K562 (cell line): ENCODE measurements around the gene HBB. TPM values are rescaled to one million over a fixed set of nuclear protein-coding genes. Genes with fewer than 3 reads are reported as not detected.
"Not testable (repeated sequence)": the region's sequence is repeated elsewhere in the genome, so short reads cannot be mapped to it uniquely, and the experiment has no call there.

Experiments used
- ATAC-seq: fragments of 200-7000 bp; cut with Tn5 transposase; 3 replicates; pipeline ENCODE4 v1.9.1; 2020; ENCODE audit warnings: moderate library complexity
- BruUV-seq: library from RNA; stranded (reverse); fragments of 400-500 nt; replicated peaks from 2 replicates; lab custom pipeline; 2021; lab: Mats Ljungman, UMichigan
- CTCF ChIA-PET: fragments of 300-600 bp; formaldehyde crosslinking; extraction: SDS; loops from one replicate; lab custom pipeline; 2021; ENCODE audit warnings: low intra/inter-chr PET ratio; lab: Yijun Ruan, JAX
- POLR2A ChIA-PET: fragments of 300-600, 350-650 bp; sonication (Branson Sonifier 250); formaldehyde crosslinking; extraction: SDS; loops from one replicate; lab custom pipeline; 2021; ENCODE audit warnings: antibody characterized with exemption, inconsistent platforms; lab: Yijun Ruan, JAX
- DNase-seq, 4 experiments: peaks; one replicate each; pipeline versions ENCODE4 v3.0.0 to v3.0.0-alpha.2; 2011 to 2018; ENCODE audit warnings: low spot score in 3 of 4, mixed read lengths in 3 of 4; ENCODE audit errors: extremely low read depth in 1 of 4
- FAIRE-seq: peaks from 2 replicates; lab custom pipeline; 2011; peaks lifted over from hg19 to GRCh38; lab: Jason Lieb, UNC
- H2AFZ ChIP-seq: 2 replicates; pipeline ENCODE4 v1.6.0; 2011; ENCODE audit warnings: low read depth, low read length, control low read depth, inconsistent platforms
- H3K27ac ChIP-seq: fragments of 200-600 bp; 3 replicates; pipeline ENCODE4 v1.8.0; 2011; ENCODE audit warnings: low read depth, mild to moderate bottlenecking, control low read depth, inconsistent platforms, low read length, moderate library complexity, mixed read lengths; ENCODE audit errors: extremely low read depth
- H3K27me3 ChIP-seq, 2 experiments: fragments of 300-600 bp in 1 of 2; 2 replicates in 1 of 2; 3 replicates in 1 of 2; pipeline versions ENCODE4 v1.6.0 to v1.8.0; 2011; ENCODE audit warnings: inconsistent platforms in 2 of 2, low read length in 2 of 2, mild to moderate bottlenecking in 1 of 2, mixed read lengths in 1 of 2, moderate library complexity in 1 of 2; ENCODE audit not compliant: control insufficient read depth in 2 of 2, insufficient read depth in 2 of 2
- H3K36me3 ChIP-seq: fragments of 300-600 bp; 3 replicates; pipeline ENCODE4 v1.8.0; 2011; ENCODE audit warnings: mild to moderate bottlenecking, low read length, inconsistent platforms; ENCODE audit not compliant: control insufficient read depth, insufficient read depth
- H3K4me1 ChIP-seq, 2 experiments: fragments of 200-600 bp in 1 of 2; replicated peaks in 1 of 2; 2 replicates in 1 of 2; 3 replicates in 1 of 2; pipeline versions ENCODE4 v1.5.1 to v1.8.0; 2011; ENCODE audit warnings: inconsistent platforms in 2 of 2, low read length in 2 of 2, mild to moderate bottlenecking in 1 of 2, mixed read lengths in 1 of 2, moderate library complexity in 1 of 2; ENCODE audit not compliant: control insufficient read depth in 2 of 2, insufficient read depth in 2 of 2
- H3K4me2 ChIP-seq: 2 replicates; pipeline ENCODE4 v1.6.1; 2011; ENCODE audit warnings: low read length, control low read depth, inconsistent platforms, mixed read lengths; ENCODE audit not compliant: insufficient read depth
- H3K4me3 ChIP-seq: fragments of 200-600 bp; sonication (generic), shearing (Covaris generic); 2 replicates; pipeline ENCODE4 v1.5.1; 2016; ENCODE audit warnings: control low read depth, inconsistent platforms
- H3K79me2 ChIP-seq: fragments of 200-600 bp; 3 replicates; pipeline ENCODE4 v1.8.0; 2011; ENCODE audit warnings: low read length, inconsistent platforms; ENCODE audit not compliant: control insufficient read depth, insufficient read depth
- H3K9ac ChIP-seq, 2 experiments: 2 replicates each; pipeline versions ENCODE4 v1.6.0 to v1.6.1; 2011; ENCODE audit warnings: low read depth in 2 of 2, low read length in 2 of 2, control low read depth in 1 of 2, inconsistent platforms in 1 of 2, mild to moderate bottlenecking in 1 of 2, mixed read lengths in 1 of 2; ENCODE audit not compliant: insufficient read depth in 1 of 2
- H3K9me1 ChIP-seq: one replicate; pipeline ENCODE4 v1.6.0; 2011; ENCODE audit warnings: inconsistent platforms, mild to moderate bottlenecking, low read length, moderate library complexity; ENCODE audit not compliant: control insufficient read depth, insufficient read depth
- H3K9me3 ChIP-seq: replicated peaks from 2 replicates; pipeline ENCODE4 v1.5.1; 2011; ENCODE audit warnings: low read depth, low read length, inconsistent platforms; ENCODE audit not compliant: control insufficient read depth, insufficient read depth
- H4K20me1 ChIP-seq: replicated peaks from 2 replicates; pipeline ENCODE4 v1.6.1; 2011; ENCODE audit warnings: low read length, inconsistent platforms, mixed read lengths; ENCODE audit not compliant: control insufficient read depth, insufficient read depth
- KDM1A ChIP-seq, 2 experiments: fragments of 450-650 bp; IDR thresholded peaks; 2 replicates each; pipeline ENCODE4 v1.6.1; 2016; ENCODE audit warnings: mild to moderate bottlenecking in 2 of 2
- MLLT1 ChIP-seq, 2 experiments: fragments of 450-650 bp; IDR thresholded peaks; 2 replicates each; pipeline ENCODE4 v1.6.1; 2016
- RAD21 ChIP-seq, 2 experiments: fragments of 250-450 bp in 1 of 2; fragments of 450-650 bp in 1 of 2; sonication (Bioruptor Pico) in 1 of 2; formaldehyde crosslinking in 1 of 2; IDR thresholded peaks in 1 of 2; conservative IDR thresholded peaks in 1 of 2; 2 replicates each; pipeline versions ENCODE4 v1.4.0 to v1.8.0; 2020 to 2022; ENCODE audit warnings: mild to moderate bottlenecking in 2 of 2, moderate library complexity in 1 of 2
- ZEB2 ChIP-seq: fragments of 450-650 bp; IDR thresholded peaks from 2 replicates; pipeline ENCODE4 v1.6.1; 2016
- WGBS: fragments of 100-300 bp; shearing (Covaris generic); methylation state at CpG from one replicate; pipeline ENCODE4 v1.1.6; 2016; ENCODE audit warnings: low coverage, mixed read lengths; ENCODE audit not compliant: insufficient coverage; ENCODE audit errors: missing lambda C conversion rate; 5-methylcytosine and 5-hydroxymethylcytosine counted together
- in situ Hi-C: fragments of 300-500 bp; cut with MboI; formaldehyde crosslinking; loops from 4 replicates; pipeline ENCODE4 v1.15.0; 2018; ENCODE audit warnings: inconsistent platforms, mixed read lengths
- intact Hi-C: fragments of 100-400 bp; cut with micrococcal nuclease; formaldehyde crosslinking; loops from 2 replicates; pipeline ENCODE4 v1.14.2; 2022
- polyA plus RNA-seq, 8 experiments: library from polyadenylated mRNA; depleted of rRNA in 4 of 8; stranded (reverse) in 5 of 8; unstranded in 3 of 8; fragments of >200 nt; fragmentation: Nextera tagmentation in 2 of 8; fragmentation: Illumina TruSeq in 1 of 8; extraction: Ambion mirVana in 2 of 8; extraction: Trizol in 1 of 8; gene quantifications; 2 replicates each; pipeline versions ENCODE4 v1.2.1 to v1.2.3, GENCODE V29; 2011 to 2014; ENCODE audit warnings: inconsistent platforms in 1 of 8, missing spikeins in 1 of 8
- total RNA-seq, 7 experiments: library from RNA; depleted of rRNA in 6 of 7; stranded (reverse); fragments of >200 nt in 6 of 7; fragmentation: Illumina TruSeq in 2 of 7; extraction: Trizol in 2 of 7; gene quantifications; 2 replicates each; pipeline versions ENCODE4 v1.2.1 to v1.2.3, GENCODE V29; 2011 to 2021; ENCODE audit warnings: low replicate concordance in 1 of 7

Gene HBB
- total and polyA plus RNA-seq, 9 of the 15 experiments (the other 6 are each of a cell fraction or from before 2014, with no cell fraction given): 0.33 to 3.4 (median 1.2) TPM; not detected in 2

- TF ChIP-seq KDM1A (IDR thresholded peaks at IDR 0.05) (0 out of 4 replicates have a peak, but pooled peaks of 1 of the 2 experiments have one; percentile 19), ZEB2 (peak; percentile 23; the same call in 1 of the 2 replicates), RAD21 (CRISPR knock-in tag; conservative IDR thresholded peaks at IDR 0.05 in 1 of 2, IDR thresholded peaks at IDR 0.05 in 1 of 2) (peak; percentile 14 to 21; a peak in 1 of 4 replicates)
Measured at GRCh38 chr11:5254646-5255413, 28.0 kb upstream of the HBB start, which contains the start of gene HBG2 (continued).

GRCh38 chr11:5254023-5254422 is 27.2 kb upstream of the HBB start:
- TSS peak; percentile 81 for BruUV-seq
- Histone ChIP-seq H3K4me2 (peak overlapping the region; percentile 94), H3K9ac (peak overlapping the region; percentile 70 to 85; a peak in 3 of 4 replicates), H3K27ac (peak overlapping the region; percentile 67; the same call in 2 of the 3 replicates), H3K36me3 (peaks cover 22% of the 10 kb centered on the region), H3K79me2 (peaks cover 68% of the 10 kb centered on the region), H3K4me1 (peaks cover 24 to 37% of the 10 kb centered on the region in 2 experiments), H3K4me3 (peak overlapping the region; percentile 58)
- H3K9me1 ChIP-seq, intact Hi-C loops, H4K20me1 ChIP-seq, H3K27me3 ChIP-seq, H3K9me3 ChIP-seq, in situ Hi-C loops, CTCF ChIA-PET, H2AFZ ChIP-seq, FAIRE-seq: not testable (repeated sequence)
- DNase-seq (peak in 1 of 4 experiments; percentile 50), ATAC-seq (peak; percentile 11)
- POLR2A ChIA-PET: interaction anchor here (2.7 to 6.9 kb wide), 2 partner anchors 15 to 35 kb away, joined by 20 to 30 read pairs; partner anchors contain the start of gene HBE1
- TF ChIP-seq MLLT1 (IDR thresholded peaks at IDR 0.05): peak; percentile 57 to 75; a peak in 2 of 4 replicates
- 0% methylated on average over 2 of the region's 2 CpGs for WGBS
